H1 (cell line): ENCODE data around the gene HLA-DRB1. TPM values are rescaled to one million over a fixed set of nuclear protein-coding genes. Genes with fewer than 3 reads are reported as not detected.

Experiments used
- CTCF ChIA-PET: fragments of 300-600 bp; sonication (Branson Sonifier 250); formaldehyde crosslinking; loops from one replicate; lab custom pipeline; 2021; ENCODE audit not compliant: partially characterized antibody; lab: Charles Lee
- POLR2A ChIA-PET: fragments of 300-600 bp; sonication (Branson Sonifier 250); formaldehyde crosslinking; loops from one replicate; lab custom pipeline; 2021; ENCODE audit warnings: inconsistent platforms; ENCODE audit not compliant: partially characterized antibody; lab: Charles Lee
- DNase-seq, 2 experiments: peaks; one replicate each; pipeline versions ENCODE4 v3.0.0 to v3.0.0-alpha.2; 2010 to 2022; ENCODE audit warnings: low spot score in 2 of 2, low read depth in 1 of 2, mixed read lengths in 1 of 2
- FAIRE-seq: peaks from 2 replicates; lab custom pipeline; 2011; peaks lifted over from hg19 to GRCh38; lab: Jason Lieb, UNC
- H2AFZ ChIP-seq: 2 replicates; pipeline ENCODE4 v1.8.1; 2012; ENCODE audit warnings: low read length, inconsistent platforms
- H2AK5ac ChIP-seq: 2 replicates; pipeline ENCODE4 v1.6.1; 2013; ENCODE audit warnings: low read depth, low read length
- H2BK120ac ChIP-seq: replicated peaks from 2 replicates; pipeline ENCODE3; 2013; ENCODE audit warnings: low read depth, low read length, inconsistent platforms
- H2BK12ac ChIP-seq: 2 replicates; pipeline ENCODE4 v1.6.1; 2013; ENCODE audit warnings: low read depth, low read length
- H2BK15ac ChIP-seq: 2 replicates; pipeline ENCODE4 v1.6.1; 2013; ENCODE audit warnings: low read length
- H2BK20ac ChIP-seq: 2 replicates; pipeline ENCODE4 v1.6.1; 2013; ENCODE audit warnings: low read length
- H2BK5ac ChIP-seq: 2 replicates; pipeline ENCODE4 v1.6.1; 2013; ENCODE audit warnings: low read depth, low read length
- H3K14ac ChIP-seq: 2 replicates; pipeline ENCODE4 v1.6.1; 2013; ENCODE audit warnings: inconsistent platforms; ENCODE audit not compliant: insufficient read length
- H3K18ac ChIP-seq: 2 replicates; pipeline ENCODE4 v1.6.1; 2013; ENCODE audit warnings: low read length; ENCODE audit errors: extremely low read depth
- H3K23ac ChIP-seq: 2 replicates; pipeline ENCODE4 v1.6.1; 2013; ENCODE audit warnings: inconsistent platforms; ENCODE audit not compliant: insufficient read length
- H3K23me2 ChIP-seq: 2 replicates; pipeline ENCODE4 v1.6.1; 2013; ENCODE audit warnings: low read depth, low read length
- H3K27ac ChIP-seq: 2 replicates; pipeline ENCODE4 v1.6.1; 2011; ENCODE audit warnings: low read depth, low read length, inconsistent platforms
- H3K27me3 ChIP-seq, 4 experiments: replicated peaks in 1 of 4; 1 replicate in 1 of 4; 2 replicates in 3 of 4; pipeline versions ENCODE4 v1.6.1 to v1.8.1; 2011 to 2013; ENCODE audit warnings: low read length in 3 of 4, mild to moderate bottlenecking in 3 of 4, inconsistent platforms in 2 of 4, mixed read lengths in 2 of 4, moderate library complexity in 1 of 4; ENCODE audit not compliant: control insufficient read depth in 3 of 4, insufficient read depth in 3 of 4; ENCODE audit errors: extremely low read depth in 1 of 4
- H3K36me3 ChIP-seq, 4 experiments: 2 replicates each; pipeline versions ENCODE4 v1.6.1 to v1.8.1; 2011 to 2013; ENCODE audit warnings: mild to moderate bottlenecking in 4 of 4, low read length in 3 of 4, moderate library complexity in 2 of 4, control low read depth in 1 of 4, inconsistent platforms in 1 of 4; ENCODE audit not compliant: insufficient read depth in 4 of 4, control insufficient read depth in 2 of 4
- H3K4ac ChIP-seq: replicated peaks from 2 replicates; pipeline ENCODE3; 2013; ENCODE audit warnings: low read length, low read depth, mixed read lengths, inconsistent platforms; ENCODE audit not compliant: insufficient read length
- H3K4me1 ChIP-seq, 4 experiments: replicated peaks in 1 of 4; 1 replicate in 1 of 4; 2 replicates in 3 of 4; pipeline versions ENCODE4 v1.6.1 to v1.8.1; 2011 to 2013; ENCODE audit warnings: low read length in 3 of 4, inconsistent platforms in 2 of 4, mixed read lengths in 1 of 4; ENCODE audit not compliant: insufficient read depth in 4 of 4, control insufficient read depth in 3 of 4
- H3K4me2 ChIP-seq, 2 experiments: 2 replicates each; pipeline versions ENCODE4 v1.6.1 to v1.8.1; 2011 to 2013; ENCODE audit warnings: low read depth in 2 of 2, low read length in 2 of 2, control low read depth in 1 of 2, inconsistent platforms in 1 of 2, mild to moderate bottlenecking in 1 of 2; ENCODE audit not compliant: insufficient read depth in 1 of 2
- H3K4me3 ChIP-seq, 4 experiments: fragments of 200-600, 300-600 bp in 1 of 4; sonication (generic), shearing (Covaris generic), sonication (Bioruptor Twin) in 1 of 4; 2 replicates each; pipeline versions ENCODE4 v1.5.1 to v1.8.1; 2011 to 2016; ENCODE audit warnings: low read length in 4 of 4, low read depth in 3 of 4, control low read depth in 2 of 4, inconsistent platforms in 2 of 4, mild to moderate bottlenecking in 2 of 4, mixed read lengths in 1 of 4, moderate library complexity in 1 of 4; ENCODE audit not compliant: insufficient read depth in 2 of 4; ENCODE audit errors: extremely low read depth in 1 of 4
- H3K56ac ChIP-seq: replicated peaks from 2 replicates; pipeline ENCODE3; 2013; ENCODE audit warnings: low read depth, mild to moderate bottlenecking, mixed read lengths, low read length, inconsistent platforms; ENCODE audit not compliant: insufficient read length
- H3K79me1 ChIP-seq: 2 replicates; pipeline ENCODE4 v1.6.1; 2013; ENCODE audit warnings: low read depth, low read length, control low read depth
- H3K79me2 ChIP-seq, 2 experiments: 2 replicates each; pipeline versions ENCODE4 v1.6.1 to v1.8.1; 2012 to 2013; ENCODE audit warnings: low read length in 2 of 2, mild to moderate bottlenecking in 2 of 2, inconsistent platforms in 1 of 2; ENCODE audit not compliant: insufficient read depth in 2 of 2, control insufficient read depth in 1 of 2
- H3K9ac ChIP-seq, 4 experiments: replicated peaks in 1 of 4; 1 replicate in 1 of 4; 2 replicates in 3 of 4; pipeline versions ENCODE4 v1.6.1 to v1.8.1; 2011 to 2013; ENCODE audit warnings: low read depth in 3 of 4, low read length in 3 of 4, control low read depth in 2 of 4, mild to moderate bottlenecking in 2 of 4, moderate library complexity in 2 of 4, inconsistent platforms in 1 of 4; ENCODE audit errors: extremely low read depth in 1 of 4
- H3K9me3 ChIP-seq, 2 experiments: 2 replicates each; pipeline versions ENCODE4 v1.6.1 to v1.8.1; 2012 to 2013; ENCODE audit warnings: mild to moderate bottlenecking in 2 of 2, moderate library complexity in 2 of 2, control low read depth in 1 of 2, inconsistent platforms in 1 of 2, low read depth in 1 of 2, low read length in 1 of 2, mixed read lengths in 1 of 2; ENCODE audit not compliant: insufficient read depth in 2 of 2
- H4K20me1 ChIP-seq, 2 experiments: replicated peaks in 1 of 2; 2 replicates each; pipeline versions ENCODE3 to v1.8.1; 2011 to 2013; ENCODE audit warnings: inconsistent platforms in 2 of 2, low read length in 2 of 2, mild to moderate bottlenecking in 1 of 2; ENCODE audit not compliant: insufficient read depth in 2 of 2, control insufficient read depth in 1 of 2
- H4K5ac ChIP-seq: 2 replicates; pipeline ENCODE4 v1.6.1; 2013; ENCODE audit warnings: low read length, low read depth, mixed read lengths, inconsistent platforms; ENCODE audit not compliant: insufficient read length
- H4K8ac ChIP-seq: 2 replicates; pipeline ENCODE4 v1.8.0; 2013; ENCODE audit warnings: mild to moderate bottlenecking, moderate library complexity, low read length, inconsistent platforms; ENCODE audit not compliant: insufficient read depth; ENCODE audit errors: extremely low read depth
- H4K91ac ChIP-seq: replicated peaks from 2 replicates; pipeline ENCODE3; 2013; ENCODE audit warnings: low read length, mixed read lengths, inconsistent platforms; ENCODE audit not compliant: insufficient read length
- BCL11A ChIP-seq, 2 experiments: IDR thresholded peaks; one replicate each; pipeline ENCODE4 v1.6.1; 2011; ENCODE audit warnings: low read depth in 2 of 2, low read length in 2 of 2, mild to moderate bottlenecking in 2 of 2
- EGR1 ChIP-seq: IDR thresholded peaks from 2 replicates; pipeline ENCODE4 v1.6.1; 2011; ENCODE audit warnings: low read depth, low read length, borderline replicate concordance
- EP300 ChIP-seq, 2 experiments: IDR thresholded peaks; 1 replicate in 1 of 2; 2 replicates in 1 of 2; pipeline ENCODE4 v1.6.1; 2011 to 2012; ENCODE audit warnings: low read depth in 2 of 2, low read length in 2 of 2, mild to moderate bottlenecking in 2 of 2, borderline replicate concordance in 1 of 2, inconsistent platforms in 1 of 2, moderate library complexity in 1 of 2
- GABPA ChIP-seq: IDR thresholded peaks from 2 replicates; pipeline ENCODE4 v1.6.1; 2011; ENCODE audit warnings: mild to moderate bottlenecking, low read length, moderate library complexity, borderline replicate concordance; ENCODE audit not compliant: insufficient read depth
- GTF2F1 ChIP-seq: IDR thresholded peaks from 2 replicates; pipeline ENCODE4 v1.6.1; 2012; ENCODE audit warnings: low read depth, low read length, improper control_type of control experiment, borderline replicate concordance
- POLR2AphosphoS5 ChIP-seq: IDR thresholded peaks from 2 replicates; pipeline ENCODE4 v1.6.1; 2011; ENCODE audit warnings: low read depth, low read length
- POU5F1 ChIP-seq: IDR thresholded peaks from 2 replicates; pipeline ENCODE4 v1.6.1; 2011; ENCODE audit warnings: low read depth, mild to moderate bottlenecking, low read length, moderate library complexity
- RNF2 ChIP-seq: fragments of 200-900, 300-1000 bp; sonication (generic); IDR thresholded peaks from 2 replicates; pipeline ENCODE4 v1.7.1; 2016; ENCODE audit warnings: borderline replicate concordance, low read depth, mild to moderate bottlenecking, antibody characterized with exemption, low read length; ENCODE audit not compliant: poor library complexity, severe bottlenecking; ENCODE audit errors: missing control alignments
- SIRT6 ChIP-seq: IDR thresholded peaks from one replicate; pipeline ENCODE4 v1.7.1; 2012; ENCODE audit warnings: low read length, inconsistent platforms
- WGBS, 2 experiments: shearing (Covaris generic) in 1 of 2; methylation state at CpG; one replicate each; pipeline versions ENCODE4 v1.1.6 to v1.1.7; 2013 to 2015; ENCODE audit warnings: low lambda C conversion rate in 2 of 2, mixed read lengths in 2 of 2, inconsistent platforms in 1 of 2, low coverage in 1 of 2, missing lambda C conversion rate in 1 of 2; ENCODE audit not compliant: insufficient replicate concordance in 2 of 2, insufficient coverage in 1 of 2, insufficient read length in 1 of 2; ENCODE audit errors: extremely low coverage in 1 of 2, missing lambda C conversion rate in 1 of 2; 5-methylcytosine and 5-hydroxymethylcytosine counted together
- polyA plus RNA-seq, 7 experiments: library from polyadenylated mRNA; depleted of rRNA in 3 of 7; stranded (reverse) in 5 of 7; unstranded in 2 of 7; fragments of >200 nt in 5 of 7; fragments of 200-250 nt in 2 of 7; gene quantifications; 1 replicate in 5 of 7; 2 replicates in 1 of 7; 4 replicates in 1 of 7; pipeline versions ENCODE4 v1.2.1 to v1.2.3, GENCODE V29; 2011 to 2013; ENCODE audit warnings: missing spikeins in 2 of 7, mixed read lengths in 2 of 7
- total RNA-seq: library from RNA; stranded (reverse); fragmentation: NEBNext Ultra II Directional; extraction: Animal tissue kit (Norgen Biotek cat#: 25700); gene quantifications from 2 replicates; pipeline ENCODE4 v1.2.1, GENCODE V29; 2021
- TF ChIP-seq, protein P1 (sequence below): IDR thresholded peaks from 2 replicates; pipeline ENCODE4 v1.6.1; 2011; ENCODE audit warnings: low read length, improper control_type of control experiment
- TF ChIP-seq, protein P2 (sequence below): IDR thresholded peaks from 2 replicates; pipeline ENCODE4 v1.6.1; 2012; ENCODE audit warnings: inconsistent platforms

HLA-DRB1 gene
- total and polyA plus RNA-seq, 2 of the 8 experiments (the other 6 are each of a cell fraction or from before 2014, with no cell fraction given), result 6.7 to 7.5 TPM

GRCh38 chr6:32570363-32570905 lies 19.2 kb downstream of the HLA-DRB1 start:
- H3K36me3 ChIP-seq, result no peaks in the 10 kb centered on the region
- H3K27ac ChIP-seq, result no peak overlapping the region
- no peak overlapping the region for H2BK120ac ChIP-seq
- H2BK20ac ChIP-seq, result no peak overlapping the region
- no peak overlapping the region for H3K4me2 ChIP-seq
- H3K23ac ChIP-seq, result no peak overlapping the region
- H2BK15ac ChIP-seq, result no peak overlapping the region
- H2AK5ac ChIP-seq, result no peak overlapping the region
- H3K79me1 ChIP-seq, result no peaks in the 10 kb centered on the region
- 38% methylated on average over 4 of the region's 4 CpGs; no CpG with 5 or more reads in 1 of the 2 experiments for WGBS, 2 experiments
- H3K27me3 ChIP-seq, result no peaks in the 10 kb centered on the region
- no peaks in the 10 kb centered on the region for H3K79me2 ChIP-seq
- no peak overlapping the region for H4K8ac ChIP-seq
- no peak overlapping the region for H3K4me3 ChIP-seq
- DNase-seq (no peak), FAIRE-seq (no peak)
- POLR2A ChIA-PET, result no interaction called here
- no peaks in the 10 kb centered on the region for H3K4me1 ChIP-seq
- no peak overlapping the region for H3K18ac ChIP-seq
- H3K56ac ChIP-seq, result no peak overlapping the region
- H4K91ac ChIP-seq, result no peak overlapping the region
- no peak overlapping the region for H2BK5ac ChIP-seq
- no peak overlapping the region for H3K14ac ChIP-seq
- H3K9me3 ChIP-seq, result no peaks in the 10 kb centered on the region
- no peaks in the 10 kb centered on the region for H4K20me1 ChIP-seq
- no peaks in the 10 kb centered on the region for H3K23me2 ChIP-seq
- H3K4ac ChIP-seq, result no peak overlapping the region
- no peak overlapping the region for H2AFZ ChIP-seq
- no peak overlapping the region for H3K9ac ChIP-seq
- H2BK12ac ChIP-seq, result no peak overlapping the region
- H4K5ac ChIP-seq, result no peak overlapping the region
- CTCF ChIA-PET, result interaction anchor here (1.1 kb wide), 1 partner anchor 121 kb away, joined by 4 read pairs; no protein-coding TSS in a partner anchor
- no peak for TF ChIP-seq POLR2AphosphoS5
- TF ChIP-seq, protein P1, sequence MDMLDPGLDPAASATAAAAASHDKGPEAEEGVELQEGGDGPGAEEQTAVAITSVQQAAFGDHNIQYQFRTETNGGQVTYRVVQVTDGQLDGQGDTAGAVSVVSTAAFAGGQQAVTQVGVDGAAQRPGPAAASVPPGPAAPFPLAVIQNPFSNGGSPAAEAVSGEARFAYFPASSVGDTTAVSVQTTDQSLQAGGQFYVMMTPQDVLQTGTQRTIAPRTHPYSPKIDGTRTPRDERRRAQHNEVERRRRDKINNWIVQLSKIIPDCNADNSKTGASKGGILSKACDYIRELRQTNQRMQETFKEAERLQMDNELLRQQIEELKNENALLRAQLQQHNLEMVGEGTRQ, result no peak
- no peak for TF ChIP-seq POU5F1
- no peak for TF ChIP-seq GABPA
- TF ChIP-seq EP300 (IDR thresholded peaks at IDR 0.05; ENCODE audit: borderline replicate concordance in 1 of 2, low read depth in 2 of 2, low read length in 2 of 2), result no peak
- TF ChIP-seq, protein P2, sequence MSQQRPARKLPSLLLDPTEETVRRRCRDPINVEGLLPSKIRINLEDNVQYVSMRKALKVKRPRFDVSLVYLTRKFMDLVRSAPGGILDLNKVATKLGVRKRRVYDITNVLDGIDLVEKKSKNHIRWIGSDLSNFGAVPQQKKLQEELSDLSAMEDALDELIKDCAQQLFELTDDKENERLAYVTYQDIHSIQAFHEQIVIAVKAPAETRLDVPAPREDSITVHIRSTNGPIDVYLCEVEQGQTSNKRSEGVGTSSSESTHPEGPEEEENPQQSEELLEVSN, result no peak
- no peak for TF ChIP-seq GTF2F1
- TF ChIP-seq EGR1, result no peak
- TF ChIP-seq SIRT6, result no peak
- TF ChIP-seq BCL11A (IDR thresholded peaks at IDR 0.05; ENCODE audit: low read depth in 2 of 2, low read length in 2 of 2), result no peak
- no peak for TF ChIP-seq RNF2
